Measurements from ENCODE around the gene ARL17A.
"Not testable (repeated sequence)": the region's sequence is repeated elsewhere in the genome, so short reads cannot be mapped to it uniquely, and the experiment has no call there.

GRCh38 chr17:46627452-46627851 is 48.0 kb upstream of the ARL17A start:
- not testable (repeated sequence) for TF ChIP-seq POLR2AphosphoS5, TCF7L2 (IDR thresholded peaks at IDR 0.05; ENCODE audit: low read depth, low read length)
- TF ChIP-seq, protein P1, sequence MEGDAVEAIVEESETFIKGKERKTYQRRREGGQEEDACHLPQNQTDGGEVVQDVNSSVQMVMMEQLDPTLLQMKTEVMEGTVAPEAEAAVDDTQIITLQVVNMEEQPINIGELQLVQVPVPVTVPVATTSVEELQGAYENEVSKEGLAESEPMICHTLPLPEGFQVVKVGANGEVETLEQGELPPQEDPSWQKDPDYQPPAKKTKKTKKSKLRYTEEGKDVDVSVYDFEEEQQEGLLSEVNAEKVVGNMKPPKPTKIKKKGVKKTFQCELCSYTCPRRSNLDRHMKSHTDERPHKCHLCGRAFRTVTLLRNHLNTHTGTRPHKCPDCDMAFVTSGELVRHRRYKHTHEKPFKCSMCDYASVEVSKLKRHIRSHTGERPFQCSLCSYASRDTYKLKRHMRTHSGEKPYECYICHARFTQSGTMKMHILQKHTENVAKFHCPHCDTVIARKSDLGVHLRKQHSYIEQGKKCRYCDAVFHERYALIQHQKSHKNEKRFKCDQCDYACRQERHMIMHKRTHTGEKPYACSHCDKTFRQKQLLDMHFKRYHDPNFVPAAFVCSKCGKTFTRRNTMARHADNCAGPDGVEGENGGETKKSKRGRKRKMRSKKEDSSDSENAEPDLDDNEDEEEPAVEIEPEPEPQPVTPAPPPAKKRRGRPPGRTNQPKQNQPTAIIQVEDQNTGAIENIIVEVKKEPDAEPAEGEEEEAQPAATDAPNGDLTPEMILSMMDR (IDR thresholded peaks at IDR 0.05), result not testable (repeated sequence)
